ENCODE measurements around the gene KLF1.

GRCh38 chr19:12838886-12839756 is 47.9 kb downstream of the KLF1 start:
- TF ChIP-seq CTCF (IDR thresholded peaks at IDR 0.05), result no peak
- TF ChIP-seq POLR2AphosphoS5 (IDR thresholded peaks at IDR 0.05), result no peak
